ENCODE measurements around the gene PBX3. TPM values are rescaled to one million over a fixed set of nuclear protein-coding genes. Genes with fewer than 3 reads are reported as not detected.

Gene PBX3
- total and polyA plus RNA-seq, 8 donors, result 36.3 to 53.6 (median 42.8) TPM

DNA sequence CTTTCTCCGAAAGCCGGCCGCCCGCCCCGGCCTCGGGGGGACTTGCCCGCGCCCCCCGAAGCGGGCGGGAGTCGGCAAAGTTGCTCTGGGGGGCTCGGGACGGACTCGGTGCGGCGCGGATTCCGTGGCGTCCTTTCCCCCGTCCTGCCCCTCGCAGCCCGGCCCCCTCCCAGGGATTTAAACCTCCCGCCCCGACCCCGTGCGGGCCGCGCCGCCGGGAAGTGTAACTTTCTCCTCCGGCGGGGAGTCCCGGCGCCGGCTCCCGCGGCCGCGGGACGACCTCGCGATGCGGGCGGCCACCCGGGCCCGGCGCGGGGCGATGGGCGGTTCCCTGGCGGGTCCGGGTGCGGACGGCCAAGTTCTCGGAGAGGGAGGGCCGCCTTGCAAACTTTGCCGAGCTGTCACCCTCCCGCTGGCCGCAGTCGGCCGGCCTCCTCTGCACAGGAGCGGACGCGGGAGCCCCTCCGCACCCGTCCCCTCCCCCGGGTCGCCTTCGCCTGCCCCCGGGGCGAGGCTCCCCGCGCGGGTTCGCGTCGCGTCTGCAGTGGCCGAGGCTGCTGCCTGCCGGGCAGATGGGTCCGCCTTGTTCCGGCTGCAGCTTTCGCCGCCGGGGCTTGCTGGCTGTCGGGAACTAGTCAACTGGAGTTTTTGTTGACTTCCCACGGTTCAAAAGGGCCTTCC lies 732 bp downstream of the PBX3 start:
- intact Hi-C loops (cut with DNase I), result no loop called here
- Histone ChIP-seq H3K27me3 (no peaks in the 10 kb centered on the region), H3K4me1 (peaks cover 13 to 37% of the 10 kb centered on the region in 2 donors), H3K27ac (peak overlapping the region; percentile 87 to 89), H3K9me3 (no peaks in the 10 kb centered on the region), H3K36me3 (no peaks in the 10 kb centered on the region), H3K4me3 (peak overlapping the region; percentile 82 to 93)
- TF ChIP-seq, protein P1, sequence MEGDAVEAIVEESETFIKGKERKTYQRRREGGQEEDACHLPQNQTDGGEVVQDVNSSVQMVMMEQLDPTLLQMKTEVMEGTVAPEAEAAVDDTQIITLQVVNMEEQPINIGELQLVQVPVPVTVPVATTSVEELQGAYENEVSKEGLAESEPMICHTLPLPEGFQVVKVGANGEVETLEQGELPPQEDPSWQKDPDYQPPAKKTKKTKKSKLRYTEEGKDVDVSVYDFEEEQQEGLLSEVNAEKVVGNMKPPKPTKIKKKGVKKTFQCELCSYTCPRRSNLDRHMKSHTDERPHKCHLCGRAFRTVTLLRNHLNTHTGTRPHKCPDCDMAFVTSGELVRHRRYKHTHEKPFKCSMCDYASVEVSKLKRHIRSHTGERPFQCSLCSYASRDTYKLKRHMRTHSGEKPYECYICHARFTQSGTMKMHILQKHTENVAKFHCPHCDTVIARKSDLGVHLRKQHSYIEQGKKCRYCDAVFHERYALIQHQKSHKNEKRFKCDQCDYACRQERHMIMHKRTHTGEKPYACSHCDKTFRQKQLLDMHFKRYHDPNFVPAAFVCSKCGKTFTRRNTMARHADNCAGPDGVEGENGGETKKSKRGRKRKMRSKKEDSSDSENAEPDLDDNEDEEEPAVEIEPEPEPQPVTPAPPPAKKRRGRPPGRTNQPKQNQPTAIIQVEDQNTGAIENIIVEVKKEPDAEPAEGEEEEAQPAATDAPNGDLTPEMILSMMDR (IDR thresholded peaks at IDR 0.05), result no peak
- ATAC-seq (peak; percentile 2), DNase-seq (peak in 2 of 4 donors; percentile 63 to 92)

DNA sequence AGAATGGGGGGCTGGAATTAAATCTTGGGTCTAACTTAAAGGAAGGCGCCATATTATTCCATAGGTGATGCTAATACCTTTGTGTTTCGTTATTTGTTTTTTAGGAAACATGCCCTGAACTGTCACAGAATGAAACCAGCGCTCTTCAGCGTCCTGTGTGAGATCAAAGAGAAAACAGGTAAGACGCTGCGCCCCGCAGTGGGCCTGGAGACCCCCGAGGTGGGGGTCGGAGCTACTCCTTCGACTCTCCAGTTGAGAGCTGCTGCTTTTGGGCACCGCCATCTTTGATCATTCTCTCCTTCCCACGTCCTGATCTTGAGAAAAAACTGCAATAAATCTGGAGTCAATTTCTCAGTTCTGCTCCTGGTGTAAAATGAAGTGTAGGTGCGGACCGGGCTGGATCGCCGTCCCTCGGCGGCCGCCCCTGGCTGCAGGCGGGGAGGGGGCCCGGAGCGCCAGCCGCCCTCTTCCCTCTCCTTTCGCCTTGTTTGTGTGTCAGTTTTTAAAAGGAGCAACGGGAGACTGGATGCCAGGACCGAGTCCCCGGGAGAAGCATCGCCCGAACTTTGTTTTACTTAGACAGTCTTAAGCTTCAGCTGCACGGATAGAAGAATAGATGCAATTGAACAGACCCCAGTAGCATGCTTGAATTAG lies 1.4 kb downstream of the PBX3 start:
- Histone ChIP-seq H3K4me3 (peak overlapping the region; percentile 82 to 93), H3K27me3 (no peaks in the 10 kb centered on the region), H3K9me3 (no peaks in the 10 kb centered on the region), H3K27ac (peak overlapping the region; percentile 87 to 89), H3K36me3 (no peaks in the 10 kb centered on the region), H3K4me1 (peaks cover 13 to 40% of the 10 kb centered on the region in 2 donors)
- intact Hi-C loops (cut with DNase I), result no loop called here
- peak in 1 of 4 donors; percentile 73 for DNase-seq
- no peak for ATAC-seq
- TF ChIP-seq, protein P1 (IDR thresholded peaks at IDR 0.05), result no peak

DNA sequence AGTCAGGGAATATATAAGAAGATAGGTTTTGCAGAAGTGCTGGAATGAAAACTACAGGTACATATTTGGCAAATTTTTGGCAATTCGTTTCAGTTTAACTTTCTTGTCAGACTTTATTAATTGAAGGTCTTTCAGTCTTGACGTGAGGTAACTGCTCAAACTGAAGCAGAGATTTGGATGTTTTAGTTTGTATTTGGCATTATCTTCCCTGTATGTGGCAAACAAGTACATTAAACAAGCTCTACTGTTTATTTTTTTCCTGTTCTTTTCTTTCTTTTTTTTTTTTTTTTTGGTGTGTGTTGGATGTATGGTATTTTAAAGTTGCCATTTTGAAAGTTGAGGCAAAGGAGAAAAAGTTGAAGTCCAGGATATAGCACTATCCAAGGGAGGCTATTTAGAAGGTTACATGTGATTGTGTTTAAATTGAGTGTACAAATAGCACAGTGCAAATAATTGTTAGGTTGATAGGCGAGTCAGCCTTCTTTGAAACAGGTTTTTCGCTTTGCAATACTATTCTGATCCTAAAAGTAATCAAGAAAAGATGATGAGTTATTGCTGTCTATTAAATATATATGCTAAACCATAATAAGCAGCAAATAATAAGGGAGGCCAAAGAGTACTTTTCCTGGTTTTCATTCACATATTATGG lies 2.2 kb downstream of the PBX3 start:
- peak overlapping the region; percentile 82 to 93 for H3K4me3 ChIP-seq
- H3K4me1 ChIP-seq, result peaks cover 13 to 48% of the 10 kb centered on the region in 2 donors
- DNase-seq, result no peak
- peak overlapping the region in 1 of 2 donors; percentile 87 for H3K27ac ChIP-seq
- no peaks in the 10 kb centered on the region for H3K27me3 ChIP-seq
- H3K36me3 ChIP-seq, result no peaks in the 10 kb centered on the region
- TF ChIP-seq, protein P1 (IDR thresholded peaks at IDR 0.05), result no peak
- intact Hi-C loops (cut with DNase I), result no loop called here
- no peak for ATAC-seq
- H3K9me3 ChIP-seq, result no peaks in the 10 kb centered on the region

DNA sequence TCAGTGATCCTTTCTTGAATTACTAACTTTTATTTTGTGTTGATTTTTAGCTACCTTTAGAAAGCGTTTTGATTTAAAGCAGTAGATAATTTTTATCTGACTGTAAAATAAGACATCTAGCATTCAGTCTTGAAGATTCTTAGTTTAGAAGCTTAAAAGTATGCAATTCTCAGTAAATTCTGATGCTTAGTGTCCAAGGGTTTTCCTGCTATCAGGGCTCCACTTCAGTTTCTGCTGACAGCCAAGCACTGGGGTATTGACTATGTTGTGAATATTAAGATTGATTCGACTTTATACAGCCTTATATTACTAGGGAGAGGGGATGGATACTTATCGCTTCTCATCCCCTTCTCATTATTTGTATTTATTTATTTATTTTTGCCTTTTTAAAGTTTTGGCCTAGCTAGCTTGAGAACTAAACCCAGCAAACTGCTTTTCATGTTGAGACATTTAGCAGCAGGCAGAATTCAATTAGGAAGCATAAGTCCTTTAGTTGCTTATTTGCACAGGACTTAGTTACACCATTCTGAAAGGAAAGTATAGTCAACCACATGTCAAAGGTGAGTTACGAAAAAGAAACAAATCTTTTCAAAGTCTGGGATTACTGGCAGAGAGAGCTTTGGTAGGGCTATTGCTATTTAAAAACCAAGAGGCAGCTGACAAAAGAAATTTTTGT lies 2.9 kb downstream of the PBX3 start:
- no peaks in the 10 kb centered on the region for H3K27me3 ChIP-seq
- ATAC-seq (no peak), DNase-seq (no peak)
- intact Hi-C loops (cut with DNase I), result no loop called here
- no peaks in the 10 kb centered on the region for H3K36me3 ChIP-seq
- peak overlapping the region in 1 of 2 donors; percentile 87 for H3K27ac ChIP-seq
- H3K4me1 ChIP-seq, result peaks cover 13 to 48% of the 10 kb centered on the region in 2 donors
- H3K4me3 ChIP-seq, result peak overlapping the region in 1 of 2 donors; percentile 93
- no peaks in the 10 kb centered on the region for H3K9me3 ChIP-seq
- TF ChIP-seq, protein P1 (IDR thresholded peaks at IDR 0.05), result no peak

Measured in left lung (tissue), 10 donors.